ENCODE results near the gene MLEC.

Gene MLEC

DNA sequence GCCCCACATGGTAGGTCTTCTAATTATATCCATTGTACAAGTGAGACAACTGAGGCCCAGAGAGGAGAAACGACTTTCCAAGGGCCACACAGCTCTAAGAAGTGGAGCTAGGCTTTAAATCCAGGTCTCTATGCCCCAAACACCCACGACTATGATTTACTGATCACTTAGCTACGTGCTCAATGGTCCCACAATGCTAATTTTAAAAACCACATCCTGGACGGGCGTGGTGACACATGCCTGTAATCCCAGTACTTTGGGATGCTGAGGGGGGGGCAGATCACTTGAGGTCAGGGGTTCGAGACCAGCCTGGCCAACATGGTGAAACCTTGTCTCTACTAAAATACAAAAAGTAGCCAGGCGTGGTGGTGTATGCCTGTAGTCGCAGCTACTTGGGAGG lies 8.4 kb upstream of the MLEC start:
- DNase-seq (ENCODE audit: extremely low read depth, low read depth), result no peak

DNA sequence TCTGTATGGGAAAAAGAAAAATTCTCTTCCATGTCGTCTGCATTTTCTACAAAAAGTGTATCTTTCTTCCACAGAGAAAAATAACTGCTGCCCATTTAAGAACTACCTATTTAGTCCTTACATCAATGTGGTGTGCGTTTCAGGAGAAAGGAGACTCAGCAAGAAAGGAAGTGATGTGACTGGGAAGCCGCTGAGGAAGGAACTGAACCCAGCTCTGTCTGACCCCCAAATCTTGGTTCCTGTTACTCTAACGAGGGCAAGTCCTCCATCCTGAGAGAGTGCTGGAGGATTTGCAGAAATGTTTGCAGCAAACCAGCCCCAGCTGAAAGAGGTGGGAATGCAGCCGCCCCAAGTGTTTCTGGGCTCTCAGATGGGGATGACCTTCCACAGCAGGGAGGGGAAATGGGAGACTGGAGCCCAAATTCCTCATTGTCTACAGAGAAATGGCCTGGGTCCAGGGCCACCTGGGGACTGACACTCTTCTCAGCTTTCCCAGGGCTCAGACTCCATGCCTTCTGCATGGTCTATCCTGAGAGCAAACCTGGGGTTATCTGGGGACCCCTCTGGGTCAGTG lies 6.7 kb upstream of the MLEC start:
- no peak for DNase-seq (ENCODE audit: extremely low read depth, low read depth)
- TF ChIP-seq, protein P1, sequence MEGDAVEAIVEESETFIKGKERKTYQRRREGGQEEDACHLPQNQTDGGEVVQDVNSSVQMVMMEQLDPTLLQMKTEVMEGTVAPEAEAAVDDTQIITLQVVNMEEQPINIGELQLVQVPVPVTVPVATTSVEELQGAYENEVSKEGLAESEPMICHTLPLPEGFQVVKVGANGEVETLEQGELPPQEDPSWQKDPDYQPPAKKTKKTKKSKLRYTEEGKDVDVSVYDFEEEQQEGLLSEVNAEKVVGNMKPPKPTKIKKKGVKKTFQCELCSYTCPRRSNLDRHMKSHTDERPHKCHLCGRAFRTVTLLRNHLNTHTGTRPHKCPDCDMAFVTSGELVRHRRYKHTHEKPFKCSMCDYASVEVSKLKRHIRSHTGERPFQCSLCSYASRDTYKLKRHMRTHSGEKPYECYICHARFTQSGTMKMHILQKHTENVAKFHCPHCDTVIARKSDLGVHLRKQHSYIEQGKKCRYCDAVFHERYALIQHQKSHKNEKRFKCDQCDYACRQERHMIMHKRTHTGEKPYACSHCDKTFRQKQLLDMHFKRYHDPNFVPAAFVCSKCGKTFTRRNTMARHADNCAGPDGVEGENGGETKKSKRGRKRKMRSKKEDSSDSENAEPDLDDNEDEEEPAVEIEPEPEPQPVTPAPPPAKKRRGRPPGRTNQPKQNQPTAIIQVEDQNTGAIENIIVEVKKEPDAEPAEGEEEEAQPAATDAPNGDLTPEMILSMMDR (IDR thresholded peaks at IDR 0.05; ENCODE audit: low read depth, low read length), result no peak

More for the DNA sequence above, 8.4 kb upstream of the MLEC start:
- TF ChIP-seq, protein P1 (IDR thresholded peaks at IDR 0.05; ENCODE audit: low read depth, low read length), result no peak

DNA sequence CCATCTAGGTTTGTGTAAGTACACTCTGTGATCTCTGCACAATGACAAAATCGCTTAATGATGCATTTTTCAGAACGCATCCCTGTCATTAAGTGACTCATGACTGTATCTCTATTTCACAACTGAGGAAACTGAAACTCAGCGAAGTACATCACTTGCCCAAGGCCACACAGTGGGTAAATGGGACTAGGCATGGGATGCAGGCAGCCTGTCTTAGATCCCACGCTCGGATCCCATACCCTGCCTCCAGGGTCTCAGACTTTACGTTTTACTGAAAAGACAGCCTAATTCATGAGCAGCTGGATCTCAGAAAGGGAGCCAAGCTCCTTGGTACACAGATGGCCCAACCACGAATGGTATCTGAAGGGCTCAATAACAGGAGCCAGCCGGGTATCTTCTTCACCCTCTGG lies 2.4 kb upstream of the MLEC start:
- no peak for DNase-seq (ENCODE audit: extremely low read depth, low read depth)
- TF ChIP-seq, protein P1 (IDR thresholded peaks at IDR 0.05; ENCODE audit: low read depth, low read length), result no peak

DNA sequence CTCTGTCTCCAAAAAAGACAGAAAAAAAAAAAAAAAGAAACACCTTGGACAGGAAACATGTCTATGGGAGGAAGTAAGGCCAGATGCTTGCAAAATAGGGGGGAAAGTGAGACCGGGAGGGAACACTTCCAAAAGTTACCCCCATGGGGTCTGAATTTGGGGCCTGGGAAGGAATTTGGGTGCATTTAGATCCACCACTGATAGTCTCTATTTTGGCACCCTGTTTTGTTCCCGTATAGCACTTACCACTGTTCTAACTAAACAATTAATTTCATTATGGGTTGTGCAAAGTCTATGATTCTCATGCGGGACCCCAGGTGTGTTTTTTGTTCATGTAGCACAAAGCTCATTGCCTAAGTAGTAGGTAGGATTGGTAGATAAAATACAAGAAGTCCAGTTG lies 1.4 kb upstream of the MLEC start:
- TF ChIP-seq, protein P1 (IDR thresholded peaks at IDR 0.05; ENCODE audit: low read depth, low read length), result no peak
- DNase-seq (ENCODE audit: extremely low read depth, low read depth), result no peak

DNA sequence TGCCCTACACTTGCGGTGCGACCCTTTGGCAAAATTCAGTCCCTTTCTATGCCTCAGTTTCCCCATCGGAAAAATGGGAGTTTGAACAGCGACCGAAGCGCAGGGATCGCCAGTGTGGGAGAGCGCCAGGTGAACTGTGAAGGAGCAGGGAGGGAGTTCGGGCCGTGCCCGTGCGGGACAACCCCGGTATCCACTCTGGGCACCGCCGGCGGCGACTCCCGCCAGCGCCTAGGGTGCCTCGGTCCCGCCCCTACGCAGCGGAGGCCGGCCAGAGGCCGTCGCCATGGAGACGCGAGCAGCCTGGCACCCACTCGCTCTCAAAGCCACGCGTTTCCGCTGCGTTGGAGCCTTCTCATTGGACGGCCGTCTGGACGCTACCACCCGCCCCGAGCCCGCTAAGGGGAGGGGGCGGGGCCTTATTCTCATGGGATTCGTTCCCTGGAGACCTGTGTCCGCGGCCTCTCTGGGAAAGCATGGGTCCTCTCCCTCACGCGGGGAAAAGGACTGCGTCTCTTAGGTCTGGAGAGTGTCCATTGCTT lies 729 bp upstream of the MLEC start:
- DNase-seq (ENCODE audit: extremely low read depth, low read depth), result peak; percentile 88
- TF ChIP-seq, protein P1 (IDR thresholded peaks at IDR 0.05; ENCODE audit: low read depth, low read length), result no peak

DNA sequence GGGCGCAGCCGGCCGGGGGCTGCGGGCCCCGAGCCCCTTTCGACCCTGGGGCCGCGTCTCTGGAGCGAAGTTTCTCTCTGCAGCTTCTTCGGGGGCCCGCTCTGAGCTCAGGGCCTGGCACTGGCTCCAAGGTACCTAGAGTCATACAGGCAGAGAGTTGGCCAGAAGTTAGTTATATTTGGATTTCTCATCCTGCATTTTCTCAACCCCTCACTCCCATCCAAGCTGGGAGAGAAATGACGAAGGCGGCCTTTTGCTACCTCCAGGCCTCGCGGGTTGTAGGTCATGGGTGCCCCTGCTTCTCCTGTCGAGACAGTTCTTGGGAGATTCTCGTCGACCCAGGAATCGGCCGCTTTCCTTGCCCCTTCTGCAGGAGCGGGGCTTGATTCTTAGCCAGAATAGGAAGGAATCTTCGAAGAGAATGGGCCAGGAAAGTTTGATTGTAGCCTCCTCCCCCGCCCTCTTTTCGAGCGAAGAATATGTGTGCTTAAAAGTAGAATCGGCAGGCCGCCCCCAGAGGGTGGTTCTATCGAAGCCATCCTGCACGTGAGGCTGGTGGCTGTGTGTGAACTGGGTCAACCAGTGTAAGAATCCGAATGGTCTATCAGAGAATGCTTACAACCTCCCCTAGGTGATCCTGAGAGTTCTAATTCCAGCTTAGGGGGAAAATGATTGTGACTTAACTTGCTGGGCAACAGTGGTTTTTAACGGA lies 785 bp downstream of the MLEC start:
- TF ChIP-seq, protein P1 (IDR thresholded peaks at IDR 0.05; ENCODE audit: low read depth, low read length), result no peak; the same call in 1 of the 2 replicates
- DNase-seq (ENCODE audit: extremely low read depth, low read depth), result no peak

DNA sequence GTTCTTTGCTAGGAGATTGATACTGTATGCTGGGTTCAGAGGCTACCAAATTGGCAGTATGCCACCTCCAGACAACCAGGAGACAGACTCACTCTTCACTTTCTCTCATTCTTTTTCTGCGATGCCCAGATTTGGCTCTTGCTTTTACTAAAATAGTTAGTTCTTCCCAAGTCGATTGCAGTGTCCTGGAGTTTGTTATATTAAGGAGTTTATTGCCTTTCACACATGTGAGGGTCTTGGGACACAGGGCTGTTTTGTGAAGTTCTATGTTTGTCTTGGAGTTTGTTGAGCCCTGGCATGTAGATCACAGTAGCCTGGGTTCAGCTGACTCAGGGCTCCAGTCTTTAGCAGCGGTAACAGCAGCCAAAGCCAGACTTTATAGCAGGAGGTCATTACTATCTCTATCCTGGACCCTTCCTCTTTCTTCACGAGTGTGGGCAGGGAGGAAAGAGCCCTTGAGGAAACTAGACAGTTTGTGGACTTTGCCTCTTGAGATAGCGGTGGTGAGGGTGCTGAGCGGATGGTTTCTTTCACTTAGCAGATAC lies 1.6 kb downstream of the MLEC start:
- TF ChIP-seq, protein P1 (IDR thresholded peaks at IDR 0.05; ENCODE audit: low read depth, low read length), result no peak
- DNase-seq (ENCODE audit: extremely low read depth, low read depth), result no peak

Measured in AG09319 (cell line).